Glutamatergic neuron (in vitro differentiated cells): ENCODE results near the gene LIPJ. TPM values are rescaled to one million over a fixed set of nuclear protein-coding genes. Genes with fewer than 3 reads are reported as not detected.

Experiments used
- DNase-seq: peaks from one replicate; pipeline ENCODE4 v3.0.0; 2022
- H3K27ac Mint-ChIP-seq: one replicate; pipeline ENCODE4 v1.8.0; 2020; ENCODE audit warnings: mild to moderate bottlenecking, mixed read lengths, inconsistent platforms; ENCODE audit not compliant: unreplicated experiment
- H3K27me3 Mint-ChIP-seq: one replicate; pipeline ENCODE4 v1.8.0; 2020; ENCODE audit warnings: mild to moderate bottlenecking, moderate library complexity, mixed read lengths, inconsistent platforms; ENCODE audit not compliant: unreplicated experiment
- H3K36me3 Mint-ChIP-seq: one replicate; pipeline ENCODE4 v1.8.0; 2020; ENCODE audit warnings: mild to moderate bottlenecking, mixed read lengths, inconsistent platforms; ENCODE audit not compliant: unreplicated experiment
- H3K4me1 Mint-ChIP-seq: one replicate; pipeline ENCODE4 v1.8.0; 2020; ENCODE audit warnings: mild to moderate bottlenecking, low read depth, mixed read lengths, inconsistent platforms; ENCODE audit not compliant: unreplicated experiment
- H3K4me3 Mint-ChIP-seq: one replicate; pipeline ENCODE4 v1.8.0; 2020; ENCODE audit warnings: mild to moderate bottlenecking, mixed read lengths, inconsistent platforms; ENCODE audit not compliant: unreplicated experiment
- H3K9me3 Mint-ChIP-seq: one replicate; pipeline ENCODE4 v1.8.0; 2020; ENCODE audit warnings: mild to moderate bottlenecking, moderate library complexity, mixed read lengths, inconsistent platforms; ENCODE audit not compliant: unreplicated experiment
- CTCF ChIP-seq: fragments of 200-600 bp; sonication (generic); IDR thresholded peaks from one replicate; pipeline ENCODE4 v1.5.0; 2021; ENCODE audit not compliant: partially characterized antibody, unreplicated experiment
- total RNA-seq: library from RNA; stranded (reverse); fragmentation: NEBNext Ultra II Directional; extraction: Animal tissue kit (Norgen Biotek cat#: 25700); gene quantifications from one replicate; pipeline ENCODE4 v1.2.1, GENCODE V29; 2021; ENCODE audit not compliant: unreplicated experiment

LIPJ gene
- total RNA-seq, 1 donor from 2014 or later, result 0.22 TPM

- DNase-seq, result no peak
- H3K36me3 Mint-ChIP-seq, result no peaks in the 10 kb centered on the region
- peaks cover 1% of the 10 kb centered on the region for H3K27me3 Mint-ChIP-seq
- no peaks in the 10 kb centered on the region for H3K4me1 Mint-ChIP-seq
- H3K27ac Mint-ChIP-seq, result no peak overlapping the region
- no peak overlapping the region for H3K4me3 Mint-ChIP-seq
- H3K9me3 Mint-ChIP-seq, result peaks cover 2% of the 10 kb centered on the region
- TF ChIP-seq CTCF, result no peak
Measured at GRCh38 chr10:88542522-88542921, 44.0 kb upstream of the LIPJ start.

DNA sequence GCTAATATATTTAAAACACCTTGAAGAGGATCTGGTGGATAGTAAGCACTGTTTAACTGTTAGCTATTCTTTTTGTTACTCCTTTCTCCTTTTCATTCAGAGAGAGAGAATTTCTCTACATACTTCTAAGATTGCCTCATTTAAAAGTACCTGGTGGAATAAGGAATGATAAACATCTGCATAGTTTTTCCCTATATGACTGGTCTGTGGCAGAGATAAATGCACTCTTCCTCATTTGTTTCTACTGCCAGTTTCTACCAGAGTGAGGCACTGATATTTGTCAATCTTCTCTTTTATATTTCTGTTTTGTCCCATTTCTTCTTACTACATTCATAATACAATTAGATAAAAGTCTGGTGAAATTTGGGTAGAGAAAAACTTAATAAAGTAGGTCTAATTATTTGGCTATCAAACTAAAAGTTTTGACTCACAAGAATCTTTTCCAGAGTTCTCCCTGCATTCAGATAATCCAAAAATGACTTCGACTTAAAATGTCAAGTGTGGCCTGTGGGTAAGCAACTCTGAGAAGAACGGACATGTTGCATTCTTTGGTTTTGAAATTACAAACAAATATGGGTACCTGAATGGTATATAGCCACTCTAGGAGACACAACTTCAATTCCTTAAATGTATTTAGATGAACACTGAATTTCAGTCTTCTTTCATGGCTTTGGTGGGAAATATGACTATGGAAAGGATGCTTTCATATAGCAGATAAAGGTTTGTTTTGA lies 42.3 kb upstream of the LIPJ start:
- H3K27me3 Mint-ChIP-seq, result peaks cover 1% of the 10 kb centered on the region
- H3K4me3 Mint-ChIP-seq, result no peak overlapping the region
- no peak for DNase-seq
- no peak for TF ChIP-seq CTCF
- H3K4me1 Mint-ChIP-seq, result no peaks in the 10 kb centered on the region
- H3K27ac Mint-ChIP-seq, result no peak overlapping the region
- peaks cover 2% of the 10 kb centered on the region for H3K9me3 Mint-ChIP-seq
- no peaks in the 10 kb centered on the region for H3K36me3 Mint-ChIP-seq

DNA sequence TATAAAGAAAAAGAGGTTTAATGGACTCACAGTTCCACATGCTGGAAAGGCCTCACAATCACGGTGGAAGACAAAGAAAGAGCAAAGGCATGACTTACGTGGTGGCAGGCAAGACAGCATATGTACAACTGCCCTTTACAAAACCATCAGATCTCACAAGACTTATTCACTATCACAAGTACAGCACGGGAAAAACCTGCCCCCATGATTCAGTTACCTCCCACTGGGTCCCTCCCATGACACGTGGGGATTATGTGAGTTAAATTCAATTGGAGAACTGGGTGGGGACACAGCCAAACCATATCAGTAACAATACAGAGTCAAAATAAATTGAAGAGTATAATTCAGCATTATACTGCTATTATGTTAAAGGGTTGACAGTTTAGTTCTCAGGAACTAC lies 41.2 kb upstream of the LIPJ start:
- Mint-ChIP-seq H3K36me3 (no peaks in the 10 kb centered on the region), H3K4me1 (no peaks in the 10 kb centered on the region), H3K4me3 (no peak overlapping the region), H3K27me3 (peaks cover 1% of the 10 kb centered on the region), H3K9me3 (peaks cover 2% of the 10 kb centered on the region), H3K27ac (no peak overlapping the region)
- no peak for TF ChIP-seq CTCF
- DNase-seq, result no peak

- H3K9me3 Mint-ChIP-seq, result peaks cover 2% of the 10 kb centered on the region
- H3K27ac Mint-ChIP-seq, result no peak overlapping the region
- H3K4me3 Mint-ChIP-seq, result no peak overlapping the region
- H3K36me3 Mint-ChIP-seq, result no peaks in the 10 kb centered on the region
- H3K4me1 Mint-ChIP-seq, result no peaks in the 10 kb centered on the region
- no peak for TF ChIP-seq CTCF
- no peak for DNase-seq
- H3K27me3 Mint-ChIP-seq, result peaks cover 1% of the 10 kb centered on the region
Measured at GRCh38 chr10:88546497-88546896, 40.1 kb upstream of the LIPJ start.

- Mint-ChIP-seq H3K27me3 (no peaks in the 10 kb centered on the region), H3K36me3 (peaks cover 6% of the 10 kb centered on the region), H3K27ac (no peak overlapping the region), H3K4me1 (no peaks in the 10 kb centered on the region), H3K4me3 (no peak overlapping the region), H3K9me3 (no peaks in the 10 kb centered on the region)
- no peak for TF ChIP-seq CTCF
- DNase-seq, result no peak
Measured at GRCh38 chr10:88551246-88551645, 35.3 kb upstream of the LIPJ start.
